Amniotic stem cell (primary cell): ENCODE results near the gene ARHGAP6.
A peak's percentile ranks its signal among the peaks of the same experiment; 100 is the strongest.
"Not testable (repeated sequence)": the region's sequence is repeated elsewhere in the genome, so short reads cannot be mapped to it uniquely, and the experiment has no call there.

Source experiments
- DNase-seq: peaks from one replicate; lab custom pipeline; 2025; lab: John Stamatoyannopoulos, UW

The ARHGAP6 gene

DNA sequence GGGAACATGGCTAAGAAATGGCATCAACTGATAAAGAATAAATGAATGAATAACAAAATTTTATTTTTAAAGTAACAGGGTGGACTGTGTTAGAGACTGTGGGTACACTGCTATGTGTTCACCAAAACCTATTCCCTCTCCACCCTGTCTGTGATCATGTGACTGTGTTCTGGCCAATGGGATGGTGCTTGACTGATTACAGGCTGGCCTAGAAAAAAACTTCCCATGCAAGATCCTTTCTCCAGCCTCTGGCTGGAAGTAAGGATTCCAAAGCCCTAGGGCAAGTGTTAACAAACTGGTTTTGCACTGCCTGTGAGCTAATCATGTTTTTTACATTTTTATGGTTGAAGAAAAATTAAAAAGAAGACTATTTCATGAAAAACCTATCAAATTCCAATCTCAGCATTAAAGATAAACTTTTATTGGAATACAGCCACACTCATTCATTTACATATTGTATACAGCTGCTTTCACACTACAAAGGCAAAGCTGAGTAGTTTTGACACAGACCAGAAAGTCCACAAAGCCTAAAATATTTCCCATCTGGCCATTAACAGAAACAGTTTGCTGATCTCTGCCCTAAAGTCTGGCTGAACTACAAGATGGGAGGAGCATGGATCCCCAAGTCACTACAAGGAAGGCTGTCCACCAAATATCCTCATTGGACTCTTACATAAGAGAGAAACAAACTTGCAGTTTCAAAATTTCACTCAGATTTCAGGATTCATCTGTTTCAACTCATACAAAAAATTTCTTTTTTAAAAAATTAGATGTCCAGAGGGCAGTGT, 133.2 kb downstream of the ARHGAP6 start:
- no peak for DNase-seq

DNA sequence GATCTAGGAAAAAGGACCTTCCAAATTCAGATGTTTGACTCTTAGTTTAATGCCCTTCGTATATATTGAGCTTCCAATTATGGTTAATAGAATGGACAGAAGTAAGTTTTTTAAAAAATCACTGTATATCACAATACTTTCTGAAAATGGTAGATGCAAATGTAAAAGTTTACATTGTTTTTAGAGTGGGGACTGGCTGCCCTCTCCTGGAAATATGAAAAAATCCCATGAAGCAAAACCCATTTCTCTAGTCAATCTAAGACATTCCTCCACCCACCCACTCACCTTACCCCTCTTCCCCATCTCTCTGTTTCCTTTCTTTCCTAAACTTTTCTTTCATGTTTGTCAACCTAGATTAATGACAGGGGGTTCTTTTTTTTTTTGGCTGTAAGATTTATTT, 134.5 kb downstream of the ARHGAP6 start:
- DNase-seq, result peak; percentile 2

DNA sequence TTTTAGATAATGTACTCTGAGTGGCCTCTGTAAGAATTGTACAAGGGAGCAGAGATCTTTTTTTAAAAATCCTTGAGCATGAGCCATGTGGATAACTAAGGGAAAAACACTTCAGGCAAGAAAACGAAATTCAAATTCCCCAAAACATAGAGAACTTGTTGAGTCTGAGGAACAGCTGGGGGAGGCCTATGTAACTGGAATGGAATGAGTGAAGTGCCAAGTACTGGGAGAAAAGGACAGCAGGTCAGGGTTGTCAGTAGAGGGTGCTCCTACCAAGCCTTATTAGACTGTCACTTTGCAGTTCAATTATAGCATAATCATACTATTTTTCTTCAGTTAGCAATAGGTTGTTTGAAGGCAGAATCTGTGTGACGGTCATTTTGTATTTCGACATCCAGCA, 135.1 kb downstream of the ARHGAP6 start:
- DNase-seq, result no peak

DNA sequence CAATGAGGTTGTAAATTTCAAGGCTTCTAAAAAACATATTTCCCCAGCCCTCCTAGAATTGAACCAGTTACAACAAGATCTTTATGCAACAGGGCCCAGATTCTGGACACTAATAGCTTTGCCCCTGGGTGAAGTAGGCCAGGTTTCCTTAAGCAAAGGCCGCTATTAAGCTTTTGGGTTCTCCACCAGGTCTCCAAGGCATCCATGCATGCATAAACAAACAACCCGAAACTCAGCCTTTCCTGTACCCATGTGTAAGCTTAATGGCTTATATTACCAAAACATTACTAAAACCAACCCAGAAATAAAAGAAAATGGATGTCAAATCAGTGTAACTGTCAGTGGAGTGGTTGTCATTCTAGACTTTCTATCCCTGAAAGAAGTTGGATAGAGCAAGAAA, 137.1 kb downstream of the ARHGAP6 start:
- no peak for DNase-seq

DNA sequence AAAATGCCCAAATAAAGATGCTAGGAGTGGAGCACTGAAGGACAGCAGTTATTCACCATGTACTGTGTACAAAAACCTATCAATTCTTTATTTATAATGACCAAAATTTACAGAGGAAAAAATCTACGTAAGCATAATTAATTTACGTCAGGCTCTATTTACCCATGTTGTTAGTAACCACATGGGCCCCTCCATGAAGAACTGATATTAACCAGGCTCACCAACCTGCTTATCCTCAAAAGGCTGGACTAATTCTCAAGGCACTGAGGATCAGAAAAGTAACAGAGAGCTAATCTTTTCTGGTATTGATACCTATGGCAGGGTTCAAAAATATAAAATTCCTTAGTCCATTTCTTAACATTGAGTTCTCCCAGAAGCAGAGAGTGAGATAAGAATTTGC, 140.0 kb downstream of the ARHGAP6 start:
- no peak for DNase-seq

DNA sequence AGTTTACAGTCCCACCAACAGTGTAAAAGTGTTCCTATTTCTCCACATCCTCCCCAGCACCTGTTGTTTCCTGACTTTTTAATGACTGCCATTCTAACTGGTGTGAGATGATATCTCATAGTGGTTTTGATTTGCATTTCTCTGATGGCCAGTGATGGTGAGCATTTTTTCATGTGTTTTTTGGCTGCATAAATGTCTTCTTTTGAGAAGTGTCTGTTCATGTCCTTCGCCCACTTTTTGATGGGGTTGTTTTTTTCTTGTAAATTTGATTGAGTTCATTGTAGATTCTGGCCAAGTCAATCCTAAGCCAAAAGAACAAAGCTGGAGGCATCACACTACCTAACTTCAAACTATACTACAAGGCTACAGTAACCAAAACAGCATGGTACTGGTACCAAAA, 146.5 kb downstream of the ARHGAP6 start:
- not testable (repeated sequence) for DNase-seq

DNA sequence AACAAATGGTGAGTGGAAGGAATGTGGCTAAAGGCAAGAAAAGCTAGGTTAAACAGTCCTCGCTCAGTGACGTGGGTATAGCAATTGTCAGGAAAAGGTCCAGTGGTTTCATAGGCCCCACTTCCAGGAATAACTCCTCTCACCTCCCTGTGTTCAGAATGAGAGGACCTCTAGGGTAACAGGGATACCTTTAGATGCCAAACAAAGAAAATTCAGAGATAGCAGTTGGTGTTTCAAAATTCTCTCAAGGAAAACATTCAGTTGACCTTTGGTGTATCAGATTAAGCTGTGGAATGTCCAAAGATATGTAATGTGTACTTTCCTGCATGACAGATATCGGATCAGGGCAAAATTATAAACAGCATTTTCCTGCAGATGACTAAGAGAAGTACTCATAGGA, 155.9 kb downstream of the ARHGAP6 start:
- no peak for DNase-seq

DNA sequence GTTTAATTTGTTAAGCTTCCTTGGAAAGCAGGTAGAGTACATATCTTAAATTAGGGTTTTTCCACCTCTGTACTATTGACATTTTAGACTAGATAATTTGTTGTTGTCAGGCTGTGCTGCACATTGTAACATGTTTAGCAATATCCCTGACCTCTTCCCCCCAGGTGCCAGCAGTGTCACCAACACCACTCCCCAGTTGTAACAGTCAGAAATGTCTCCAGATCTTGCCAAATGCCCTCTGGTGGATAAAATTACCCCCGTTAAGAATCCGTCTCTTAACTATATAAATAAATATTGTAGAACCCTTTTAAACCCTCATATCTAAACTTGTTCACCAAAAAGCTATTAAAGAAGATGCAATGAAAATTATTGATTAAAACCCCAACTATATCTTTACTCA, 161.5 kb downstream of the ARHGAP6 start:
- DNase-seq, result no peak

DNA sequence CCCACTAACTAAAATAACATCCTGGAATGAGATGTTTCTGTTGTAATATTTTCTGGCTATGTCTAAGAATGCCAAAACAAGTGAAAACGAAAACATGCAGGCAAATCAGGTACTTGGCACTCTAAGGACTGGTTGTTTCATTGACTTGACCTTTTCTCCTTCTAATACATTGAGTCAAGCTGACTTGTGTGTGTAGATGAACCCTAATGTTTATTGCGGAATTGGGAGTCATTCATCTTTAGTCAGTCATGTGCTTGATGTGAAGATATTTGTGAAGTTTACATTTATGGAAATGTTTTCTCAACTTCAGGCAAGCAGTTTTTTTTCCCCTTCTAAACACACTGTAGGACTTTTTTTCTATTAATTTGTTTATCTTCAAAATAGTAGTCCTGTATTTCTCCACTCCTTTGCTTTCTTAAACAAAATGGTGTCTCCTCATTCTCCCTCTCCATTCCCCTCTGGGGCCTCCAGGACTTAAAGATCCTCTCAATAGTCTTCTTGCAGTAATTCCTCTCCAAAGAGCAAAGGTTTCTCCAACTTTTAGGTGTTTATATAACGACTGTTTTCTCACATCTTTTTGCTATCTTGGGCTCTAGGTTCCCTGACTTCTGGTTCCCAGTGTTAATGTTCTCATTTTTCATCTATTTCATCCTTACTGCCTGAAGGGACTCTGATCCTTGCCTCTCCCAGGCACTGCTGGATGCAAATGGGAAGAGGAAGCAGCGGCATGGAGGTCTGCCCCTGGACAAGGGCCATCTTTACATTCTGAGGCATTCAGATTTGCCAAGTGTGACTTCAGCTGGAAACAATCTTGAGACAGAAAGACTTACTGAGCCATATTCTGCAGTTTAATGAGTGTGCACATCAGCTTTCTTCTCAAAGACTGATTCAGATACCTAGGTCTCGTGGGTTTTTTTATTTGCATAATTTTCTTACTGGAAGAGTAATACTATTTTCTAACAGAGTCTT, 166.4 kb downstream of the ARHGAP6 start:
- peak; percentile 10 for DNase-seq

DNA sequence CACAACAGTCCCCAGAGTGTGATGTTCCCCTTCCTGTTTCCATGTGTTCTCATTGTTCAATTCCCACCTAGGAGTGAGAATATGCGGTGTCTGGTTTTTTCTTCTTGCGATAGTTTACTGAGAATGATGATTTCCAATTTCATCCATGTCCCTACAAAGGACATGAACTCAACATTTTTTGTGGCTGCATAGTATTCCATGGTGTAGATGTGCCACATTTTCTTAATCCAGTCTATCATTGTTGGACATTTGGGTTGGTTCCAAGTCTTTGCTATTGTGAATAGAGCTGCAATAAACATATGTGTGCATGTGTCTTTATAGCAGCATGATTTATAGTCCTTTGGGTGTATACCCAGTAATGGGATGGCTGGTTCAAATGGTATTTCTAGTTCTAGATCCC, 174.3 kb downstream of the ARHGAP6 start:
- DNase-seq, result not testable (repeated sequence)

DNA sequence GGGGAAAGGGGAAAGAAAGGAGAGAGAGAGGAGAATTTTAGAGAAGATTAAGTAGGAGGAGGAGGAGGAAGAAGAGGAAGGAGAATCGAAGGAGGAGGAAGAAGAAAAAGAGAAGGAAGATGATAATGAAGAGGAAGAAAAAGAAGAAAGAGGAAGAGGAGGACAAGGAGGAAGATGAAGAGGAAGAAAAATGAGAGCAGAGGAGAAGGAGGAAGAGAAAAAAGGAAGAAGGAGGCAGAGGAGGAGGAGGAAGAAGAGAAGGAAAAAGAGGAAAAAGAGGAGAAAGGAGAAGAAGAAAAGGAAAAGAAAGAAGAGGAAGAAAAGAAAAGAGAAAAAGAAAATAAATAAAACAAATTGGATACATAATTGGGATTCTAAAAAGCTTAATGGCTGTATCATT, 181.4 kb downstream of the ARHGAP6 start:
- DNase-seq, result no peak

DNA sequence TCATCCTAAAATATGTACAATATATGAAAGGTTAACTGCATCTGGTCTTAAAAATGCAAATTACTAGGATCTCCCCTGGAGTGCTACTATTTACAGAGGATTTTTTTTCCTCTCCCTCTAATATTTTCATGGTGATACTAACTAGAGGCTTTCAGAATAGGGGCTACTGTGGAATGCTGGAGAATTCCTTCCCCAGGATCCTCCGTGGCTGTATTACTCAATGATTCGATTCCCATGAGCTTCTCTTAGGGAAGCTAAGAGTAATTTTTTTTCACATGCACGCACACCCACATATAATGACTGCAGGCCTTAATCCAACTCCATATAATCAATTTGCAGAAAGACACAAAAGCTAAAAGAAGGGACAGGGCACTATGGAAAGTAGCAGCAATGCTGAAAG, 184.7 kb downstream of the ARHGAP6 start:
- no peak for DNase-seq

DNA sequence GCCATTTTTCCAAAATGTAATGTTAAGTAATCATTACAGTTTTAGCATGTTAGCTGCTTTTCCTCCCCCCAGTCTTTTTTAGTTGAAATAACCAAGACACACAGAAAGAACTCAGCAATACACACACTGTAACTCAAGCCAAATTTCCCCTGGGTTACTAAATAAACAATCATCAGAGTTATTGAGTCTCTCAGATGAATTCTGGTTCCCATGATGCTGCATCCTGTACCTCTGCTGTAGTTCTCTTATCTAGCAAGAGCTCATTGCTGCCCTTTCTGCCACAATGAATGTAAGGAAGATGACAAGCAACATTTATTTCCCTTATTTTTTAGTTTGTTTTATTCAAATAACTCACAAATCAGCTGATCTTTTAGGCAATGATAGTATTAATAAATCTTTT, 185.1 kb downstream of the ARHGAP6 start:
- DNase-seq, result no peak

DNA sequence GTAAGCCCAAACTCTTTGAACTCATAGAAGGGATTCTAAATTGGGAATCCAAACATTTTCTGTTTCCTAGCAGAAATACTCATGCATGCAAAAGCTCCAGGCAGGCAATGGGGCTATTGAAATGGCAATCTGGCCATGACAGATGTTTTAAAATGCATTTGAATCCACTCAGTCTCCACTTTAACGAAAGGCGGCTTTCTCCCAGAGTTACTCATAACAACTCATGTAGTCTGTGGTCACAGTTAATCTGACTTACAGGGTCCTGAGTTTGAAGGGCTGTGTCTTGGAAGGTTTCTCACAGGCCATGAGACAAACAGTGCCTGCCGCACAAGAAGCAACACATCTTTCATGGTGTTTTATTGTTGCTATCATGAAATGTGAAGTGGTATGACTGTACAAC, 186.8 kb downstream of the ARHGAP6 start:
- no peak for DNase-seq

DNA sequence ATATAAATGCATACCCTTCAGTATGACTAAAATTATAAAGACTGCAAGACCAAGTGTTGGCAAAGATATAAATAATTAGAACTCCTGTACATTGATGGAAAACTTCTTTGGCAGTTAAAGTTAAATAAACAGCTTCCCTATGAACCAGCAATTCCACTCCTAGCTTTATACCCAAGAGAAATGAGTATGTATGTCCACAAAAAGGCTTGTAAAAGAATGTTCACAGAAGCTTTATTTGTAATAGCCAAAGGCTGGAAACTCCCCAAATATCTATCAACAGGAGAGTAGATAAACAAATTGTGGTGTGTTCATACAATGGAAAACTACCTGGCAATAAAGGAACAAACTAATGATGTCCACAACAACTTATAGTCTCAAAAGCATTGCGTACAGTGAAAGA, 187.7 kb downstream of the ARHGAP6 start:
- DNase-seq, result no peak

DNA sequence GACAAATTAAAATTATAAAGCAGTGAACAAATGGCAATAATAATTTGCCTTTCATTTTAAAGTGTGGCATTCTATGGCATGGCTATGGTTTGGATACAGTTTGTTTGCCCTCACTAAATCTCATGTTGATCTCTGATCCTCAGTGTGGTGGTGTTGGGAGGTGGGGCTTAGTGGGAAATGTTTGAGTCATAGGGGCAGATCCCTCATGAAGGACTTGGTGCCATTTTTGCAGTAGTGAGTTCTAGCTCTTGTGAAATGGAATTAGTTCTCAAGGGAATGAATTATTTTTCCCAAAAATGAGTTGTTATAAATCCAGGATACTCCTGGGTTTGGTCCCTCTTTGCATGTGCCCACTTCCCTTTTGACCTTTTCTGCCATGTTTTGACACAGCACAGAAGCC, 191.1 kb downstream of the ARHGAP6 start:
- no peak for DNase-seq

DNA sequence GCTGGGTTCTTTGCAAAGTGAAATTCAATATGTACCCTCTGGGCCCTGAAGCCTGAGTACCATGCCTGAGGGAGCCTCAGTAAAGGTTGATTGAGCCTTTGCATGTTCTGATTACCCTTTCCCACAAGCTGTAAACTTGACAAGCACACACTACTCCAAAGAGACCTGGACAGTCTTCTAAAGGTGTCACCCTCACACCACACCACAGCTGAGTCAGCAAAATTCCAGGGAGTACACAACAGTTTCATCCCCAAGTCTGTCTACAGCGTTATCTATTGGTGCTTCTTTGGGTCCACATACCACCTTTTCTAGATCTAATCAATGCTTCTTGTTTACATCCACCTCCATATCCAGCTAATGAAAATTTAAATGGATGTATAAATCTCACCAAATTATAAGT, 191.7 kb downstream of the ARHGAP6 start:
- DNase-seq, result no peak

DNA sequence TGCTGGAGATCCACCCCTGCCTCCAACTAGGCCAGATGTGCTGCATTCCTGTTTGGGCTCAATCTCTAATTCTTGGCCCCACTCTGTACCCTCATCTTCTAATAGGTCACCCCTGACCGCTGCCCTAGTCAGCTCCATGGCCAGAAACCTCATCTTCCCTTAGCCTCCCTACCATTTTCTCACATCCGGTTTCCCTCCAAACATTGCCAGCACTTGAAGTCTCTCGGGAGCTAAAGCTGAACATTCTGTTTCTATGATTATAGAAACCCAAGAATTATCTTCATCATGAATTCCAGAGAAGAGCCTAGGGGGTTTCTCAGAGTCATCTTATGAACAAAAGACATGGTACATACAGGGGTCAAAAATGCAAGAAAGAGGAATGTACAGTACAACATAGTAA, 192.8 kb downstream of the ARHGAP6 start:
- DNase-seq, result no peak

DNA sequence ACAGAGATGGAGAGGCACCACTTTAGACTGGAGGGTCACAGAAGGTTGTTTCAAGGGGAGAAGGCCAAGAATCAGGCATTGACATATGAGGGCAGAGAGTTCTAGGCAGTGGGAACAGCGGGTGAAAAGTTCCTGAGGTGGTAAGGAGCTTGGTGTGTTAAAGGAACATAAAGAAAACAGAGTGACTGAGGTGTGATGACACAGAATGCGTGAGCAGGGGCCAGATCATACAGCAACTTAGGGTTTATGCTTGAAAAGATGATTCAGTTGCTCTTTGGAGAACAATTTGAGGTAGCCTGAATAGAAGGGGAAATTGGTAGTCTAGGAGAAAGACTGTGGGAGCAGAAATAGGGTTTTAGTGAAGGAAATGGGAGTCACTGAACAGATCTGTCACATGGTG, 193.3 kb downstream of the ARHGAP6 start:
- no peak for DNase-seq

DNA sequence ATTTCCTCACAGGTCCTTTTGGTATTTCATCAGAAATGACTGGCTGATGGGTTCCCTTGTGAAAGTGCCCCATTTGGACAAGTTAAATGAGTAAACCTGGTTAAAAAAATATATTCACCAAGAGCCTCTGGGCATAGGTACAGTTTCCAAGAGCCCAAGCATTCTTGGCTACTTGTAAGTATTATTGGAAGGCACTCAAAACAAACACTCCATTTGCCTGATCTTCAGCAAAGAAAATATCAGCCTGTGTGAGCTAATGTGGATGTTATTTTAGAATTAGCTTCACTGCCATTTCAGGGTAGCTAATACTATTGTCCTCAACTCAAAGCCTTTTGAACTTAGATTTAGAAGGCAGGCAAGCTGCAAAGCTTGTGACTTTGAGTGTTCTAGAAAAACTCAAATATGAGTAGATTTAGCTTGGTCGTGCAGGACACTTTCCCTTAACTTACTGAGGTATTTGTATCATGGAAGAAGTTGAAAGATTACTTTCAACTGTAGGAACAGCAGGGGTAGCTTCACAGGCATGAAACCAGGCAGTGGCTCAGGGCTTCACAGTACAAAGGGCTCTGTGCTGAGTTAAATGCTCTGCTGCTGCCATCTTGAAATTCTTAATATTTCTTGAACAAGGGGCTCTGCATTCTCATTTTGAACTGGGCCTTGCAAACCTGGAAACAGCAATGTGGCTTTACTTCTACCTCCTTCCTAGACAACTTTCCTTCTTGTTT, 195.3 kb downstream of the ARHGAP6 start:
- peak; percentile 54 for DNase-seq

DNA sequence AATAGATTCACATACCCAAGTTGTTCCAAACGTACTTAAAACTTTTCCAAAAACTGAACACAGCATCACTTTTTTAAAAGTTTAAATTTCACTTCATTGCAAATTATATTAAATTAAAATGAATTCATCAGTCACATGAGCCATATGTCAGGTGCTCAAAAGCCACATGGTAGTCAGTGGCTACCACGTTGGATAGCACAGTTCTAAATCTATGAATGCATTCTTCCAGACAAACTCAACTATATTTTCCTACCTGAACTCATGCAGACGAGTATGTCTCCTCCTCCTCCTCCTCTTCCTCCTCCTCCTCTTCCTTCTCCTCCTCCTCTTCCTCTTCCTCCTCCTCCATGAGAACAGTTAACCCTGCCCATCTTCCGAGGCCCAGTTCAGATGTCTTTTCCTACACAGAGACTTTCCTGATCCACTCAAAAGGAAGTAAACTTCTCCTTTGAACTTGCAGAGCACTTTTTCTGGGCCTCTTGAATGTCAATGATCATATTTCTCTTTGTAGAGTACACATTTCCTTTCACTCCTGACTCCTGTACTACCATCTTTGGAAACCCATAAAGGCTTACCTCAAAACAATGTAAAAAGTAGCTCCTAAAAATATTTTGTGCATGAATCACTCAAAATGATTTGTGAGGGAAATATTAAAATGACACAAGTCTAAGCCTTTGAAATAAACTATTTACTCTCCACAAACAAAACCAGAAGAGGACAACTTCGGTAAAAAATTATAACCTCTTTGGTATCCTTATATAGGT, 199.9 kb downstream of the ARHGAP6 start:
- no peak for DNase-seq
